NCI-H524 (cell line): ENCODE data around the gene RAB11FIP3.
A peak's percentile ranks its signal among the peaks of the same experiment; 100 is the strongest.

Experiments used
- DNase-seq, 2 experiments: peaks; one replicate each; lab custom pipeline; 2025; lab: John Stamatoyannopoulos, UW

The RAB11FIP3 gene

DNA sequence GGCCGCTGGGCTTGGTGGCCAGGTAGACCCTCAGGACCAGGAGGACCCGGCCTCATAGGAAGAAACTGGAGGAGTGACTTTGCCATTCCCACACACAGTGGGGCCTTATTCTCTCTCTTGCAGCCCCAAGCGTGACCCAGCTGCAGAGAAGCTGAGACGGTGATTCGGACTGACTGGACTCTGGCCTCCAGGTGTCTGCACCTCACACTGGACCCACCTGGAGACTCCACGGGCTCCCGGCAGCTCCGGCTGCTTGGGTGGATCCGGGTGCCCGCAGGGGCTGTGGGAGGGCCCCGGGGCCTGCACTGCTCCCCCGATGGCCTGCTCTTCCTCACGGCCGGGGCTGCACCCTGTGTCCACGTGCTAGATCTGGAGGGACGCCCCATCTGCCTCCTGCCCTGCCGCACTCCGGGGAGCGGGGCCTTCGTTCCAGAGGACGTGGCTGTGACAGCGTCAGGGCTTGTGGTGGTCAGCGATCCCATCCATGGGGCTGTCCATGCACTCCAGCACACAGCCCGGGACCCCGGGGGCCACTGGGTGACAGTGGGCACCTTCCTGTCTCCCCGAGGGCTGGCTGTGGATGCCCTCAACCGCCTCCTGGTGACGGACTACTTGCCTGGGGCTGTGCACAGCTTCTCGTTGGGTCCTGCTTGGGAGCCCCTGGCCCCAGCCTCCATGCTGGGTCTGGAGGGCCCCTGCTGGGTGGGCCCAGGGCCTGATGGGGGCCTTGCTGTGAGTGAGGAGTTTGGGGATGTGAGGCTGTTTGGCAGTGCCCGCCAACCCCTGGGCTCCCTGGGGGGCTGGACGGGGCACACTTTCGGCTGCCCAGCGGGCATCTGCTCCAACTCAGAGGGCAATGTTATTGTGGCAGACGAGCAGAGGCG, 142.2 kb downstream of the RAB11FIP3 start:
- no peak for DNase-seq

DNA sequence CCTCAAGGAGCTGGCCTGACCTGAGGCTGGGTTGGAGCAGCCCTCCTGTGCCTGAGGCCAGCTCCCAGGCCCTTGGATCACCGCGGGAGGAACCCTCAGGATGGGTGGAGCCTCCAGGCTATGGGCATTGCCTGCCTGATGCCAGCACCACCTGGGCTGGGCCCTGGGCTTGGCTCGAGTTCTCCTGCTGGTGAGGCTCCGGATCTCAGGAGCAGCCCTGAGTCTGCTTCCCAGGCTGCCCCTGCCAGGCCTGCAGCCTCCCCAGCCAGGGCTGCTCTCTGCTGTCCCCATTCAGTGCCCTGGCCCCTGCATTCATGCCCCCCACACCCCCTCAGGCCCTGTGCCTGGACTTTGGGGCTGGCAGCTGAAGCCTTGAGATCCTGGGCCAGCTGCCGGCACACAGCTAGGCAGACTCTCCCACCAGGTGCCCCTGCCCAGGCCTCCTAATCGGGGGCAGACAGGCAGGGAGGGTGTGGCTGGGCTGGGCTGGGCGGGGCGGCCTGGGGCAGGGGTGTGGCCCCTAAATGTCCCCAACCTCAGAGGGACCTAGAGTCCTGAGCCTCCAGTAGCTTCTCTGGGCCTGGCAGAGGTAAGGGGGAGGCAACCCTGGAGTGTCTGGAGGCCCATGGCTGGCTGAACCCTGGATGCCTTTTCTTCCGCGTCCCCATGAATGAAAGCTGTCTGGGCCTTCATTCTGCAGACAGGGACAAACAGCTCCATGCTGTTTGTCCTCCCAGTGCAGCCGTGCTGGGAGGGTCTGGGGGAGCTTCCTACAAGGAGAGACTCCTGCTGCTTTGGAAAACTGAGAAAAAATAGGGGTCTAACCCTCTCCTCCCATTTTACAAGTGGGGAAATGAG, 143.2 kb downstream of the RAB11FIP3 start:
- DNase-seq: no peak

DNA sequence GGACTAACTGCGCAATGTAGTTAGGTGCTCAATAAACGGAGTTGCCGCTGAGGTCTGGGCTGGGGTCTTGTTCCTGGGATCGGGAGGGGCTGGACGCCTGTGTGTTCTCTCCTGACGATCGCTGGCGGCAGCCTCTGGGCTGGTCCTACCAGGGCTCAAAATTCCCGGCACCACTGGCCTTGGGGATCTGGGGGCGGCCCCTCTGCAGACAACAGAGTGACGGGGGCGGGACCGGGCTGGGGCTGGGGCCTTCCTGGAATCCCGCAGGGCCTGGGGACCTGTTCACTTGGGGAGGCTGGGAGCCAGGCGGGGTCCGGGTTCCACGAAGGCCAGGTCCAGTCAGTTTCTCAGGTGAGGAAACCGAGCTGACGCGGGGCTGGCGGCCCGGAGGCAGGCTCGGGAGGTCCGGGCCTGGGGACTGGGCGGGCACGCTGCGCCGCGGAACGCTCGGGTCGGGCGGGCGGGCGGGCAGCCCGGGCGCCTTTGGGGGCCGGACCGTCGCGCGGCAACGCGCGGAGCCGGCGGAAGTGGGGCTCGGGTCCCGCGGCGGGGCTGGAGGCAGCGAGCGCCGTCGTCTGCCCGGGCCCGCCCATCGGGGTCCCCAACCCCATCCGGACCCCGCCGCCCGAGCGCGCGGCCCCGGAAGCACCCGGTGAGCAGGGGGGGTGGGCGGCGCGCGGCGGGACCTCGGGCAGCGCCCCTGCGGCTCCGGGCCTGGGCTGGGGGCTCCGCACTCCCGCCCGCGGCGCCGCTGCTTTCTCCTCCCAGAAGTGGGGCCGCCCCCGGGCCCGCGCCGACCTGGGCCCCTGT, 144.2 kb downstream of the RAB11FIP3 start, which contains the start of gene PIGQ:
Gene PIGQ, plus strand, starts transcription at position 524 of the 810 bp plus-strand sequence. CDS start 4,107 bp downstream, outside the sequence.
- DNase-seq: peak in 1 of 2 experiments; percentile 60
